Activated T-cell treated with anti-CD3 and anti-CD28 coated beads for 24 hours (primary cell): ENCODE results near the gene DOCK8.
A peak's percentile ranks its signal among the peaks of the same experiment; 100 is the strongest.

Source experiments
- DNase-seq: peaks from one replicate; pipeline ENCODE4 v3.0.0-alpha.2; 2020; ENCODE audit warnings: low read depth

The DOCK8 gene

GRCh38 chr9:462606-463005 is 247.9 kb downstream of the DOCK8 start:
- DNase-seq = no peak

GRCh38 chr9:463455-464171 is 248.9 kb downstream of the DOCK8 start:
- DNase-seq = no peak

DNA sequence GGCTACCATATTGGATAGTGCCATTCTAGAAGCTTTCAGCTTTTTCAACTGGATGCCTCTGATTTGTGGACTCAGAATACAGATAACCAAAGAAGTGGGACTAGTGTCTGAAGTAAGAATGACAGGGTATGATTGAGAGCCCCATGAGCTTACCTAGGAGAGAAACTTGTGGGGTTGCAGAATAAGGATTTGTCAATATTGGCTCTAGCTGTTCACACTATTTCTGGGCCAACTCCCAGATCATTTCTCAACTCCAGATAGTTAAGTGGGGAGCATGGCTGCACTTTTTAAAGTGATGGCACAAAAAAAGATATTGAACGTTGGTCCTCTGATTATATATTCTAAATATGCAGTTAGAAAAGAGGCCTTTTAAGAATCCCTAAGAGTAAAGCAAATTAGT is 252.1 kb downstream of the DOCK8 start:
- DNase-seq = no peak

GRCh38 chr9:468766-469426 is 254.2 kb downstream of the DOCK8 start:
- DNase-seq = no peak

GRCh38 chr9:469672-470551 is 255.2 kb downstream of the DOCK8 start:
- DNase-seq = peak; percentile 80

- no peak for DNase-seq
Observed at GRCh38 chr9:470552-471194, 256.0 kb downstream of the DOCK8 start.

GRCh38 chr9:471320-471719 is 256.7 kb downstream of the DOCK8 start:
- DNase-seq = no peak

DNA sequence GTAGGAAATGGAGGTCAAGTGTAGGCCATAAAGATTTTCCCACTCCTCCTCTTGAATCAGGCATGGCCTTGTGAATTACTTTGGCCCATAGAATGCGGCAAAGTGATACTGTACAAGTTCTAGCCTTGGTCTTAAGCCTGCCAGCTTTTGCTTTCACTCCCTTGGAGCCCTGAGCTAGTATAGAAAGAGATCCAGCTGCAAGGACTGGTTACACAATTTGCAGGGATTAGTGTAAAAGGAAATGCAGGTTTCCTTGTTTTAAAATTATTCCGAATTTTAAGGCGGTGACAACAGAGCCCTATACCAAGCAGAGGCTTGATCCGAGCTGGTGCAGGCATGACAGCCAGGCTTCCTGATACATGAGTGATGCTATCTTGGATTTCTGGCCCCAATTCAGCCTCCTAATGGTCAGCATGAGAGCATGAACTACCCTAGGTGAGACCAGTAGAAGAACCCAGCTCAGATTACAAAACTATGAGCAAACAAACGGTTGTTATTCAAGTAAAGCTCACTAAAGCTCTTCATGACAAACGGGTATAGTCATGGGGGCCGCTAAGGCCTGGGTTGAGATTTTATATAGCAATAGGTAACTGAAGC is 257.9 kb downstream of the DOCK8 start:
- no peak for DNase-seq

DNA sequence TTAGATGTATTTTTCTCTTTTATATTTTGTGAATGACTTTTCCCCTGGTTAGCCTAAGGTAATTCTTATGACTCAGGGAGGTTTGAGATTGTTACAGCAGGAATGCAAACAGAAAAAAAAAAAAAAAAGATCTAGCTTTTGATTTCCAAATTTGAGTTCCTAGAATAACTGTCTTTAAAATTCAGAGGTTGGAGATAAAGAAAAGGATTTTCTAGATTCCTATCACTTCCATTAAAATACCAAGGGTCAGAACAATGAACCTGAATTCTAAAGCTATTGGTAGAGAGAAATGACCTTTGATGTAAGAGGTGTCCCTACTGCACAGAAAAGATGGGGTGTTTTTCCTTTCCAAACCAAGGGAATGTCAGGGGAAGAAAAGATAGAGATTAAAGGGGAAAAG is 262.5 kb downstream of the DOCK8 start:
- no peak for DNase-seq

- no peak for DNase-seq
Observed at GRCh38 chr9:479304-479970, 264.8 kb downstream of the DOCK8 start.

DNA sequence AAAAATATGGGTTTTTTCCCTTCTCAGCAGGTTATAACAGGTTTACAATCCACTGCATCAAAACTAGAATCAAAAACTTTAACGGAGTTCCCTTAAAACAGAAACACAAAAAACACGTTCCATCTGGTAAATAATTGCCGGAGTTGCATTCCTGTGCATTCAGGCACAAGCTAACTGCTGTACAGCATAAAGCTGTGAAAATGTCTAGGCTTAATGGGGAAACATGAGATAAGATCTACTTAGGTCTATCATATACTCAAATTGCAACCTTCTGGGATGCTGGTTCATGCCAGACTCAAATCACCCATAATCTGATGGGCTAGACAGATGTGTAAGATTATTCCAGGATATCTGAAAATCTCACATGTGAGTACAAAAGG is 265.3 kb downstream of the DOCK8 start:
- DNase-seq = no peak

DNA sequence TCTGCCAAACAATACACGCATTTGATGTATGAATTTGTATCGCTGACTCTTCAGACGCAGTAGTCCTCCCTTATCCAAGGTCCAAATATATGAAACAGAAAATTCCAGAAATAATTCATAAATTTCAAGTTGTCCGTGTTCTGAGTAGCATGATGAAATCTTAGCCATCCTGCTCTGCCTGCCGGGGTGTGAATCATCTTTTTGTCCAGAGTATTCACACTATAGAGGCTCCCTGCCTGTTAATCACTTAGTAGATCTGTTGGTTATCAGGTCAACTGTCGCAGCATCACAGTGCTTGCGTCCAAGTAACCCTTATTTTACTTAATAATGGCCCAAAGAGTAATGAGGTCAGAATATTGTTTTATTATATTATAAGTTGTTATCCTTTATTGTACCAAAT is 268.1 kb downstream of the DOCK8 start:
- no peak for DNase-seq

GRCh38 chr9:486156-486555 is 271.5 kb downstream of the DOCK8 start:
- DNase-seq = no peak

DNA sequence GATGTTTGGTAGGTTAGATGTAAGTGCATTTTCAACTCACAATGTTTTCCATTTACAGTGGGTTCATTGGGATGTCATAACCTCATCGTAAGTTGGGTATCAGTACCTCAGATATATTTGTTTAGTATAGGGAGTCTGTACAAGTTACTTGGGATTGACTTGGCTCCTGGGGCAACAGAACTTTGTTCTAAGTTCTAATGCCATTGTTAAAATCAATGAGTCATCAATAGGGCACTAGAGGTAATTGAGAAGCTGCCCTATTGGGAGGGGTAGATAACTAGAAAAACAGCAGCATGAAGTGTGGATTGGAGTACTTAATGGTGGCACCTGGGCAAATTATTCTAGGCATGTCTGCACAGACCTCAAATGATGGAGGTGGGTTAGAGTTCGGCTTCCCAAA is 272.8 kb downstream of the DOCK8 start:
- DNase-seq = no peak

GRCh38 chr9:488448-488847 is 273.8 kb downstream of the DOCK8 start:
- no peak for DNase-seq

DNA sequence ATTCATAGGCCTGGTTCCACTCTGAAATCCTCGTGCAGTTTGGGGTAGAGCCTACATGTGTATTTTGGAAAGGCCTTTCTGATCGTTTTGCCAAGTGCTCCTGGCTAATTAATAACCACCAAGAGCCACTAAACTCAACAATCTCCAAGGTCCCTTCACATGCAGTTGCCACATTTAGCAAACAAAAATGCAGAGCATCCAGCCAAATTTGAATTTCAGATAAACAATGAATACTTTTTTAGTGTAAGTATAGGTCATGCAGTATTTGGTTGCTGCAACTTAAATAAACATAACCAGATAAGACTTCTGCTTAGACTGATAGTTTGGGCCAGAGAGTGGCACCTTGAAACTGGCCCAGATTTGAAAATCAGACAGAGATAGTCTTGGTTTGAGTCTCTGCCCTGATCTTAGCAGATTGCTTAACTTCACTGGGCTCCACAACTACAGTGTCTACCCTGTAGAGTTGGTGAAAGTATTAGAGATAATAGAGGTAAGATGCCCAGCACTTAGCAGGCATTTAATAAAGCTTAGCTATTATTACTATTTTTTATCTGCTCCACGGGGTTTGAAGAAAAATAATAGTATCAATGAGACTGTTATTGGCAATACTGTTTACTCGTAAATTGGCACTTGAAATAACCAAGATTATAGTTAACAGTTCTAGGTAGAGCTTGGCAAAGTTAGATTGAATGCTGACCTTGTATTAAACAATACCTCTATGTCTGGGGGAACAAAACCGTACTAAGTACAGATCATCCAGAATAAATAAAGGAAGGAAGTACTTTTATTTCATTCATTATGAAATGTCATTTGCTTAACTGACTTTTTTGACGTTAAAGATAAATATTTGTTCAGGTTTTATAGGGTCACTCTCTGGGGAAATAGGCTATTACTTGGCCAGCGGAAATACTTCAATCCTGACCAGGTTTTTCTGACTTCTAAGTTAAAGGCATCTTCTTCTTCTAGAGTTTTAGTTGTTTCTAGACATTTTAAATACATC is 274.8 kb downstream of the DOCK8 start:
- no peak for DNase-seq

DNA sequence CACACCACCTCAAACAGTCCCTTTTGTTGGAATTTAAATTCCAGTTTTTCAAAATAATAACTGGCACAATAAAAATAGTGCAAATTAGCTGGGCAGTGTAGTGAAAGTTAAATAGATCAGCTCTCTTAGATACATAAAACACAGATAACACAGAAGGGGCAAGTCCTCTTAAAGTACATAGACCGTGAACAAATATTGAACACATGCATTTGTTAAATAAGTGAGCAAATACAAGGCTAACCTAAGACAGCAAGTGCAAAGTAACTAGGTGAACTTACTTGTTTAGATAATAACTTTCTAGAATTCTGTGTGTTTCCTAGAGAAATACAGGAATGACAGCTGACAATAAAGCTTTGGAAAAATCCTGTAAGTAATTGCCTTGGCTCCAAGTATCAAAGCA is 280.1 kb downstream of the DOCK8 start:
- DNase-seq = no peak

- no peak for DNase-seq
Observed at GRCh38 chr9:495739-496138, 281.1 kb downstream of the DOCK8 start.

DNA sequence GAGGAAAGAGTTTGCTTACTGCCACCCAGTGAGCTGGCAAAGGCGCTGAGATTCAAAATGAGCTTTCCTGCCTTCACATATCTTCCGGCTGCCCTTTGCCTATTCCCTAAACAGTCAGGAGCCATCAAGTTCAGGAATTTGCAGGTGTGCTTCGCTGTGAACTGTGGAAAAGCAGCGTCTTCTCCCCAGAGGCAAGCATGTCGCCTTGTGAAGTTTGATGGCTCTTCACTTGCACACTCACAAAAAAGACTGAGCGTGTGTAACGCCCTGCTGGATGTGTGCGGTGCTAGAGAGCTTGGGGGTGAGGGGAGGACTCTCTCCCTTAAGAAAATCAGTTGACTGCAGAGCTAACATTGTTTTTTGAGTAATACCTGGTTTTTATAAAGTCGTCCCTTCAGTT is 288.7 kb downstream of the DOCK8 start:
- no peak for DNase-seq
